HG03442 (cell line): ENCODE data around the gene AP3M1.
"Not testable (repeated sequence)": the region's sequence is repeated elsewhere in the genome, so short reads cannot be mapped to it uniquely, and the experiment has no call there.

ENCODE experiments used
- ATAC-seq: cut with Tn5 transposase; IDR thresholded peaks from one replicate; pipeline ENCODE4 v1.9.1; 2021; ENCODE audit warnings: mild to moderate bottlenecking, moderate library complexity; ENCODE audit not compliant: unreplicated experiment

The AP3M1 gene

GRCh38 chr10:74163319-74164068, 12.9 kb upstream of the AP3M1 start:
- ATAC-seq, result no peak

GRCh38 chr10:74160013-74160412, 9.4 kb upstream of the AP3M1 start:
- no peak for ATAC-seq

GRCh38 chr10:74156919-74157289, 6.3 kb upstream of the AP3M1 start:
- no peak for ATAC-seq

DNA sequence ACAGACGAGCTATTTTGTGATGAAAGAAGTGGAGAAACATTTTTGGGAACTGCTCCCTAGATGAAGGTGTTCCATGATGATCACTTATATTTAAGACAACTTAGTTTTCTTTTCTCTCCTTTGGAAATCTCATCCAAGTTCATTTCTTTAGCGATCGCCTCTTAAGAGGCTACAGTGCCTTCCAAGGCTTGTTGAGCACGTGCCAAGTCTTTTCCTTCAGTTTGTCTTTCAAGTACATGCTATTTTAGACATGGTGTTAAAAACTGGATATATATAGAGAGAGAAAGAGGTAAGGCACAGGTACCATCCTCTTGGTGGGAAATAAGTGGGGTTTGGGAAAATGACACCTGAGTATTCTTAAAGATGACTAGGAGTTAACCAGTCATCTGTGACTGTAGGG, 3.0 kb upstream of the AP3M1 start:
- no peak for ATAC-seq

DNA sequence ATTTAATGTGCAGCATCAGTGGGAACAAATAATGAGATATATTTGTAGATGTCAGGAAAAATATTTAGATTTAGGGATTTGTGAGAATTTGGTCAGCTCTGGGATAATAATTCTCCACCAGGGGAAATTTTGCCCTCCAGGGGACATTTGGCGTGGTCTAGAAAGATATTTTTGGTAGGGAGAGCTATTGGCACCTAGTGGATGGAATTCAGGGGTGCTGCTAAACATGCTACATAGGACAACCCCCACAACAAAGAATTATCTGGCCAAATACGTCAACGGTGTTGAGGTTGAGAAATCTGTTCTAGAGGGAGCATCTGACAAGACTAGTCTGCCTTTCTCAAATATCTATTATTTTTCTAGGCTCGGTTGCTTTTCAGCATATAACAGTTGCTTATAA, 2.5 kb upstream of the AP3M1 start:
- no peak for ATAC-seq

GRCh38 chr10:74151879-74152722, 1.5 kb upstream of the AP3M1 start:
- no peak for ATAC-seq

DNA sequence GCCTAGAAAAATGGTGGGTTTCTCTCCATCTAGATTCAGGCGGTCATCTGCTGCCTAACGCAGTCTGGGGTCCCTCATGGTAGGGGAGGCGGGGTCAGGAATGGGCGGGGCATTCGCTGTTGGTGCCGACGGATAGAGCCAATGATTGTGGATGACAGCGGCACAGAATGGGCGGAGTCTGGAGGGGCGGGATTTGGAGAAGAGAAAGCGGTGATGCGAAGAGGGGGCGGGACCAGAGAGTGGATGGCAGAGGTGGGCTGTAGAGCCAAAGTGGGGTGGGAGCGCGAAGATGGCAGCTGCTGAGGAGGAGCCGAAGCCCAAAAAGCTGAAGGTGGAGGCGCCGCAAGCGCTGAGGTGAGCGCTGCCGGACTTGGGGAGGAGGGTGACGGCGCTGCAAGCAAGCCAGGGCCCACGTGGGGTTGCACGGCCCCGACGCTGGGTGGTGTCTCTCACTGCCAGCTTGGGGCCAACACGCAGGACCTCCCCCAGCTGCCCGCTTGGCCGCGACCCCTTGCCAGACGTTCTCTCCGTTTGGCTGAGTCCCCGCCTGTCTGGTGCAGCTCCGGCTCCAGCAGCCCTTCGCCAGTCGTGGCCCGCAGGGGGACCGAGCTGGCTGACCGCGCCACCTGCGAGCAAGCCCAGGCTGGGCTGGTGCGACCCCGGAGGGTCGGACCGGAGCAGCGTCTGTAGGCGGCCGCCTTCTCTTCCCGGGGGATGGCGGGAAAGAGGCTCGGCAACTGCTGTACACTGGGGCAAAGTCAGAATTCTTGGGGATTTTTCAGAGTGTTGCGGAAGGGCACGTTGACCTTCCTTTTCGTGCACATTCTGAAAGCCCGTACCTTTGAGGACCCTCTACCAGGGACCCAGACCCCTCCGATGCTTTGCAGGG, 606 bp upstream of the AP3M1 start, which contains the start of gene ADK:
ADK (plus strand) TSS at position 232 of the 889 bp plus-strand sequence; CDS start at position 290, 58 bp downstream.
- peak; percentile 78 for ATAC-seq

GRCh38 chr10:74146980-74147379, 3.6 kb downstream of the AP3M1 start:
- not testable (repeated sequence) for ATAC-seq

- no peak for ATAC-seq
Measured at GRCh38 chr10:74145133-74145532, 5.5 kb downstream of the AP3M1 start.

- ATAC-seq, result no peak
Measured at GRCh38 chr10:74140553-74140952, 10.1 kb downstream of the AP3M1 start.

GRCh38 chr10:74139981-74140380, 10.6 kb downstream of the AP3M1 start:
- no peak for ATAC-seq

GRCh38 chr10:74138596-74138995, 12.0 kb downstream of the AP3M1 start:
- not testable (repeated sequence) for ATAC-seq

GRCh38 chr10:74137992-74138391, 12.6 kb downstream of the AP3M1 start:
- ATAC-seq, result no peak

DNA sequence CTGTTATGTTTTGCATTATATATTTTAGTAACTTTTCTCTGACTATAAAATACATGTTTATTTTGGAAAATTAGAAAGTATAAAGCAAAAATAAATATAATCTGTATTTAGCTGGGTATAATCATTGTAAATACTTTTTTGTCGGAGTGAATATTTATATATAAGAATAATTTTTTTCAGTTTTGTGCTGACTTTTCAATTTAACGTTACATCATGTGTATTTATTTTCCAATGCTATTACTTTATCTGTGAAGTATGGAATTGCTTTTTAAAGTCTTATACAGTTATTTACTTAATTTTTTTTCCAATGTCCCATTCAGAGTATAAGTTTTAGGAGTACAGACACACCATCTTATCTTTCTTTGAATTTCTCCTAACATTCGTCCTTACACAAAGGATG, 15.2 kb downstream of the AP3M1 start:
- ATAC-seq, result no peak

DNA sequence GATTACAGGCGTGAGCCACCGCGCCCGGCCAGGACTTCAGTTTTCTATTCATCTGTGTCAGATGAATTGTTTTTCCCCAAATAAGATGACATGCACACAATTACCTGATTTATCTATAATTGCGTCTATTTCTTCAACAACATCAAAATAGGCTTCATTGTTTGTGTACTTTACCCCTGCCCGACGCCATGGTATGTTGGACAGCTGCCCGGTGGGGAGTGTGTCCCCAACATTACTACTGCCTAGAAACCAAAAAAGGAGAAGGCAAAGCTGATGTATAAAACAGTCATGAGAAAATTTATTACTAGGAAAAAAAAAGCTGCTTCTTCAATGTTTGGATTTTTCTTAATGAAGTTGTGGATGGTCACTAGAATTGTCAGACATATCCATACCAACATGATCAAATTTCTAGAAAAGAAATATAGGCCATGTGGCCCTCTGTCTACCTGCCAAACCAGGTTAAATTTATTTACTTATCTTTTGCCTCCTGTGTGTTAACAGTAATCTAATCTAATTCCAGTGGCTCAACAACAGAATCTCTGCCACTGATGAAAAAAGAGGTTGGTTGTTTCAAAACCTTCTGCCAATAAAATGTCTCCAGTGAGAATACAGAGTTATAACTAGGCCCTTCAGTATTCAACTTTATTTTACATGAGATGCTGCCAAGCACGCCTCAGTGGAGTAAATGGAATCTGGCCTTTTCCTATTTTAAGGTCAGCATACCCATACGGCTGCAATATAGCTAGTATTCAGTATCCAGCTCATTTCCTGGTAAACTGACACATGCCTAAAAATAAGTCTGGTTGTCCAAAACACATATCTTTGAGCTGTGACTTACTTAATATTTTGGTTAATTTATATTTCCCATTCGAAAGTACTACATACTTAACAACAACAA, 16.5 kb downstream of the AP3M1 start:
- no peak for ATAC-seq

- ATAC-seq, result no peak
Measured at GRCh38 chr10:74123081-74123480, 27.5 kb downstream of the AP3M1 start.

GRCh38 chr10:74122060-74122459, 28.6 kb downstream of the AP3M1 start:
- no peak for ATAC-seq

GRCh38 chr10:74121368-74121767, 29.3 kb downstream of the AP3M1 start:
- no peak for ATAC-seq

DNA sequence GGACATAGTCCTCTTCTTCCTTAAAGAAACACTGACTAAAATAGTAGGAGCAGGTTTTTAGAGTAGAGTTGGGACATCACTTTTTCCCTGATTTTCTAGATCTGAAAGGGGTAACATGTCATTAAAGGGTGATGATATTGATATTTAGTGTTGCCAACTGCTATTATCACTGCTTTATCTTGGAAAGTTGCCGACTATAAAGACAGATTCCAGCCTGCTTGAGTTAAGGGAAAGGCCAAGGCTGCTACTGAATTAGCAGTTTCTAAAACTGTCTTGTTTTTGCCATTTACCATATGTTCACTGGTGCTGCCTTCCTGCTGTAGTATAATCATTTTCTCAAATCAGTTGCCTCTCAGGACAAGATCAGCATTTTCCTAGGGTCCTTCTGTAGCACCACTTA, 29.7 kb downstream of the AP3M1 start:
- no peak for ATAC-seq

GRCh38 chr10:74118804-74119203, 31.8 kb downstream of the AP3M1 start:
- ATAC-seq, result no peak
